NCI-H2171 (cell line): ENCODE measurements around the gene TPPP2.
A peak's percentile ranks its signal among the peaks of the same experiment; 100 is the strongest.

ENCODE experiments used
- DNase-seq: peaks from one replicate; lab custom pipeline; 2025; lab: John Stamatoyannopoulos, UW

Gene TPPP2

GRCh38 chr14:21017528-21018245, 12.3 kb upstream of the TPPP2 start:
- no peak for DNase-seq

- no peak for DNase-seq
These were observed 11.7 kb upstream of the TPPP2 start for GRCh38 chr14:21018286-21018685.

GRCh38 chr14:21018781-21019180, 11.2 kb upstream of the TPPP2 start:
- no peak for DNase-seq

DNA sequence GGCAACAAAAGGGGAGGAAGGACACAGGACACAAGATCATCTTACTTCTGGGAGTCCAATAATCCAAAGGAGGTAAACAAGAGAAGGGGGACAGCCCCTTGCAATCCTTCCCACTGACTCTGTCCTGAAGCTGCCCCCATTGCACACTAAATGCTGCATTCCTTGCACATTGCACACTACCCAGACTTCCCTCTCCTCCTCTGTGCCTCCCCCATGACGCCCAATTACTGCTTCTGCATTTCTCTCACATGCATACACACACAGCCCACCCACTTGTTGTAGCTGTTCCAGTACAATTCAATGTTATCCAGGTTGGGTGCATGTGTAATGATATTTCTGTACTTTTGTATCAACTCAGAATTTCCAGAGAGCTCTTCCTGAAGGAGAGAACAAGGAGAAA, 10.7 kb upstream of the TPPP2 start:
- no peak for DNase-seq

GRCh38 chr14:21020977-21021545, 9.0 kb upstream of the TPPP2 start:
- DNase-seq, result no peak

DNA sequence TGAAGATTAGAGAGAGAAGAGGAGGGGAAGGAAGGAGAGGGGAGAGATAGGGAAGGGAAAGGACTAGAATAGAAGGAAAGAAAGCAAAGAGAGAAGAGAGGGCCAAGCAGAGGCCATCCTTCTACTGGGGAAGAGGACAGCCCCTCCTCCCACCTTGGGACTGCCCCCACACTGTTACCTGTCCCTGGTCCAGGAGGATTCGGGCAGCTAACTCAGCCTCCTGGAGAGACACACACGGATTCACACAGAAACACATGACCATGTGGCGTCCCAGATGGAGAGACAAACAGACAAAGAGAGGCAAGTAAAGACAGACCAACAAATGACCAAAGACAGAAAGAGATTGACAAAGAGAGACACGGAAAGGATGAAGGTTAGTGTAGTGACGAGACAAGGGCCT, 7.3 kb upstream of the TPPP2 start:
- no peak for DNase-seq

- no peak for DNase-seq
These were observed 6.8 kb upstream of the TPPP2 start for GRCh38 chr14:21023174-21023573.

DNA sequence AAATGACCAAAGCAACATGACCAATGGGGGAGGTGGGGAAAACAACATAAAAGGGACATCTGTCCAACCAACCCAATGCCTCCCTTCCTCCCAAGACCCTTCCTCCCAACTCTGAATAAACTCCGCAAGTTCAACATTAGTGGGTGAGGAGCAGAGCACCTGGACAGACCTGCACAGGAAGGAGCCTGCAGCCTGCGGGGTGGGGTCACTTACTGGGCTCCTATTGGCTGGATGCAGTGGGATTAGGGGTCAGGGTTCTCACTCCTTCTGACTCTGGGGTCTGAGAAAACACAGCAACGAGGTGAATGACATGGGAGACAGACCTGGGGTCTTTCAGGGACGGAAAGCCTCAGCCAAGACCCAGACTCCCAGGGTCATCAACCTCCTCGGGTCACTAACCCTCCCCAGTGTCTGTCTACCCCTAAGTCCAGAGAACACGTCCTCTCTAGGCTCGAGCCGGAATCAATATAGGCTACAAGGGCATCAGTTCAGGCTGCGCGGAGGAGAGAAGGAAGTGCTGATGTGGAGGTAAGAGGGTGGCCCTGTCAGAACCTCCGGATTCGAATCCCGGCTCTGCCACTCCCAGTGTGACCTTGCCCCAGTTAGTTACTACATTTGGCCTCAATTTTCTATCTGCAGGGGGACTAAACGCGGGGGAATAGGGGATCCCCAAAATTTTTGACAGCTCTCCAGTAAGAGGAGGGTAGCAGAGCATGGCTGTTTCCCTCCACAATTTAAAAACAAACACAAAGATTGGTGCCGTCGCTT, 6.0 kb upstream of the TPPP2 start:
- no peak for DNase-seq

- peak; percentile 89 for DNase-seq
These were observed 5.2 kb upstream of the TPPP2 start, which contains the start of gene NDRG2 for GRCh38 chr14:21024585-21025370. Gene NDRG2, minus strand, starts transcription at chr14:21025061. Its CDS starts 1,746 bp downstream, at chr14:21023315.

GRCh38 chr14:21025371-21026273, 4.4 kb upstream of the TPPP2 start:
- DNase-seq, result no peak

DNA sequence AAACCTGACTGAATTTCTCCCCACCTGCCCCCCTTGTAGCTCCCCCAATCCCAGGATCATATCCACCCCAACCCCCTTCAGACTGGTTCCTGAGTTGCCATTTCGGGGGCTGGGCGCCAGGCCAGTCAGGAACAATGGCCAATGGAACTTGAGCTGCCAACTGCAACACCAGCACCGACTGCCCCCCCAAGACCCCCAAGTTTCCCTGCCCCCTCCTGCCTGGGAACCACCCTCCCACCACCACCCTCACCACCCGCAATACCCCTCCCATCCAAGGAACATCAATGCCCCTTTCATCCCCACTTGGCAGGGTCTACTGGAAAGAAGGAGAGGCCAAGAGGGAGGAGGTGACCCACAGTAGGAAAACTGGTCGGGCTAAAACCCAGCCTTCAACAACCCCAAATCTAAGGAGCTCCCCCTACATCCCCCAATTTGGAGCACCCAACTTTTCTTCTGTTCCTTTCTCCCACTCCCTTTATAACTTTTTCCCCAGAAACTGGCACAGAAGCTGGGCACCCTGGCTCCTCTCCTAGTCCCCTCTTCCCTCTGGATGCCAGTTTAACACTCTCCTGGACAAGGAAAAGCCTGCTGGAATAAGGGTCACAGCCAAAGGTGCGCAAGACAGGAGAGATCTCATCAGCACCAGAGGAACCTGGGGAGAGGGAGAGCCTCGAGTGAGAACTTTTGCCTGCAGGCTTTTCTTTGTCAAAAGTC, 3.6 kb upstream of the TPPP2 start:
- DNase-seq, result no peak

GRCh38 chr14:21026988-21027315, 3.1 kb upstream of the TPPP2 start:
- no peak for DNase-seq

GRCh38 chr14:21030531-21030930, 514 bp downstream of the TPPP2 start:
- DNase-seq, result no peak

DNA sequence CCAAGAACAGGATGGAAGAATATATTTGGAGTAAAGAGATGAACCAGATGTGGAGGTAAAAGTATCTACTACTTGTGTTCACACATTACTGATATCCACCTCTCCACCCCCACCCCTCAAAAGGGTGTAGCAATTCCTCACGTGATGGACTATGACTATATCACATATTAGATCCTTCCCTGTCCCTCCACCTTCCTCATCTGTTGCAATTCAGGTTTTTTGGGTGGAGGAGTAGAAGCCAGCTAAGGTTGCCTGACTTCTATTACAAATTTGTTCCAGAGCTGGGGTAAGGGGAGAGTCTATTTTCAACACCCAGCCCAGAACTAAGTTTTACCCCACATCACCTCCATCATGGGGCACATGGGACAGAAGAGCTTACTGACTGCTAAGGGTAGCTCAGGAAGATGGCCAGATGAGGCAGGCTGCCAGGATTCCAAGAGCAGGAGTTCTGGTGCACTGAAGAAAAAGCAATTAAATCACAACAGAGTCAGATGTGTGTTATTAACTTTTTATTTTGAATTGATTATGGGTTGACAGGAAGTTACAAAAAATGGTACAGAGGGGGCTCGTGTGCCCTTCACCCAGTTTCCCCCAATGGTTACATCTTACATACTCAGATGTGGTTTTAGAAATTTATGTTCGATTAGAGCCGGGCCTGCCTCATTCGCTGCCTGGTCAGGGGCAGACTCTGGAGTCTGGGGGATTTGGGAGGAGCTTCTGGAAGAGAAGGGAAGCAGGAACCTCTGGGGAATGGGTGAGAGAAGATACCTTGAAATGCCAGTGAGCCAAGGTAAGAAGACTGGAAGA, 2.5 kb downstream of the TPPP2 start:
- no peak for DNase-seq

GRCh38 chr14:21033133-21033698, 3.2 kb downstream of the TPPP2 start:
- DNase-seq, result no peak

DNA sequence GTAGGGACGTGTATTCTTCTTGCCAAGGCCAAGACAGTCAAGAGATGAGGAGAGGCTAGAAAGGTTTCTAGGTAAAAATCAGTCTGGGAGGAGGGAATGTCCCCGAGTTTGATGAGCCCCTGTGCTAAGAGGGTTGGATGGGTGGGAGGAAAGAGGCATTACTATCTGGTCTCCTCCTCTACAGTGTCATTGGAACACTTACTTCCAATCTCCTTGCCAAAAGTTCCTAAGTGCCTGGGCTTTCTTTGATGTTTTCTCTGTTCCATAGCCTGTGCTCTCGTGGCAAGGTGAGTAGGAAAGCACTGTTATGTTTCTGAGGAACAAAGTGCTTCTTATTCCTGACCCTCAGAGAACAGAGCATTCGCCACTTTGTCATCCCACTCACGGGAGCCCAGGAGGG, 4.7 kb downstream of the TPPP2 start, which contains the start of gene RNASE13:
Gene RNASE13 (minus strand): TSS at position 101 of the 400 bp plus-strand sequence. CDS start 519 bp downstream, outside the sequence.
- no peak for DNase-seq

- DNase-seq, result no peak
These were observed 6.7 kb downstream of the TPPP2 start for GRCh38 chr14:21036751-21037150.

DNA sequence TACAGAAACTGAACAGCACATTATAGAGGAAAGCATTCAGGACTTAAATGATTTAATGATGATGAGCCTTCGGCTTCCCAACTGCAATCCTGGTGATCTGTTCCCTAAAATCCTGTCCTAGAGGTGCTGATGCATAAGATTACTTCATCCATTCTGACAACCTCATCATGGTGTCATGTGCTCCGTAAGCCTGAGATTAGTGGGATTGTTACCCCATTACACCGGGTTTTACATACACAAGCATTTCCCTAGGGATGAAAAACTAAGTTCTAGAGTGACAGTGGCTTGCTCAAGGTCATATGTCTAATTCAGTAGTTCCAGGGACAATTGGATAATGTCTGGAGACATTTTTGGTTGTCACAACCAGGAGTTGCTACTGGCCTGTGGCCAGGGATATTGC, 7.1 kb downstream of the TPPP2 start:
- no peak for DNase-seq
